ENCODE results near the gene THAP11.
"Not testable (repeated sequence)": the region's sequence is repeated elsewhere in the genome, so short reads cannot be mapped to it uniquely, and the experiment has no call there.

THAP11 gene

GRCh38 chr16:67834242-67834614 lies 7.9 kb upstream of the THAP11 start:
- DNase-seq, result no peak

GRCh38 chr16:67837190-67837589 lies 4.9 kb upstream of the THAP11 start:
- not testable (repeated sequence) for DNase-seq

- DNase-seq, result no peak
Observed at GRCh38 chr16:67837811-67838210, 4.3 kb upstream of the THAP11 start.

GRCh38 chr16:67841198-67841815 lies 813 bp upstream of the THAP11 start:
- peak in 1 of 56 donors; percentile 86 for DNase-seq

GRCh38 chr16:67842509-67843342 lies 606 bp downstream of the THAP11 start:
- peak in 47 of 56 donors; percentile 15 to 80 (median 56) for DNase-seq

- DNase-seq, result peak in 2 of 56 donors; percentile 15 to 31
Observed at GRCh38 chr16:67843343-67843765, 1.2 kb downstream of the THAP11 start.

GRCh38 chr16:67844497-67844896 lies 2.4 kb downstream of the THAP11 start:
- DNase-seq, result no peak

- DNase-seq, result no peak
Observed at GRCh38 chr16:67845291-67846062, 3.4 kb downstream of the THAP11 start.

- no peak for DNase-seq
Observed at GRCh38 chr16:67846063-67846319, 3.9 kb downstream of the THAP11 start.

GRCh38 chr16:67846320-67847063 lies 4.4 kb downstream of the THAP11 start, which contains the start of gene NUTF2:
Gene NUTF2 (plus strand): TSS chr16:67846933. CDS start chr16:67865131, 18,198 bp downstream.
- peak; percentile 40 to 98 (median 90) for DNase-seq

- peak in 20 of 56 donors; percentile 37 to 84 (median 66) for DNase-seq
Observed at GRCh38 chr16:67847064-67847861, 5.1 kb downstream of the THAP11 start, which contains the start of gene CENPT. Gene CENPT (minus strand): TSS chr16:67847693. CDS start chr16:67833859, 13,834 bp downstream.

- DNase-seq, result no peak
Observed at GRCh38 chr16:67848118-67848517, 6.0 kb downstream of the THAP11 start.

- no peak for DNase-seq
Observed at GRCh38 chr16:67853670-67854069, 11.6 kb downstream of the THAP11 start.

GRCh38 chr16:67855789-67856188 lies 13.7 kb downstream of the THAP11 start:
- no peak for DNase-seq

- DNase-seq, result no peak
Observed at GRCh38 chr16:67856927-67857546, 14.9 kb downstream of the THAP11 start.

- DNase-seq, result peak in 7 of 56 donors; percentile 4 to 37 (median 12)
Observed at GRCh38 chr16:67857547-67858233, 15.6 kb downstream of the THAP11 start.

GRCh38 chr16:67858500-67858899 lies 16.4 kb downstream of the THAP11 start:
- no peak for DNase-seq

- DNase-seq, result no peak
Observed at GRCh38 chr16:67860589-67861398, 18.7 kb downstream of the THAP11 start.

Data from amygdala (tissue), 56 donors.